ENCODE results near the gene TEAD4. TPM values are rescaled to one million over a fixed set of nuclear protein-coding genes. Genes with fewer than 3 reads are reported as not detected.

Gene TEAD4
- total RNA-seq, 1 donor from 2014 or later, result 1.6 TPM

GRCh38 chr12:2960390-2960956 lies 1.3 kb downstream of the TEAD4 start:
- ATAC-seq, result no peak

GRCh38 chr12:2960996-2961616 lies 1.9 kb downstream of the TEAD4 start:
- no peak for DNase-seq (ENCODE audit: low spot score)
- no peak for ATAC-seq

More at GRCh38 chr12:2960390-2960956, 1.3 kb downstream of the TEAD4 start:
- no peak for DNase-seq (ENCODE audit: low spot score)

- no peak for DNase-seq (ENCODE audit: low spot score)
- no peak for ATAC-seq
Observed at GRCh38 chr12:2961705-2962104, 2.5 kb downstream of the TEAD4 start.

- ATAC-seq, result peak; percentile 41
- DNase-seq (ENCODE audit: low spot score), result no peak
Observed at GRCh38 chr12:2963154-2963759, 4.1 kb downstream of the TEAD4 start.

GRCh38 chr12:2963760-2964292 lies 4.6 kb downstream of the TEAD4 start:
- DNase-seq (ENCODE audit: low spot score), result no peak
- peak; percentile 29 for ATAC-seq

- DNase-seq (ENCODE audit: low spot score), result no peak
- peak; percentile 23 for ATAC-seq
Observed at GRCh38 chr12:2967651-2968050, 8.5 kb downstream of the TEAD4 start.

GRCh38 chr12:2970744-2971143 lies 11.5 kb downstream of the TEAD4 start:
- ATAC-seq (no peak), DNase-seq (ENCODE audit: low spot score) (no peak)

GRCh38 chr12:2973566-2973965 lies 14.4 kb downstream of the TEAD4 start:
- ATAC-seq, result no peak
- no peak for DNase-seq (ENCODE audit: low spot score)

- no peak for DNase-seq (ENCODE audit: low spot score)
- ATAC-seq, result no peak
Observed at GRCh38 chr12:2974560-2974971, 15.4 kb downstream of the TEAD4 start.

GRCh38 chr12:2976581-2976996 lies 17.4 kb downstream of the TEAD4 start:
- no peak for DNase-seq (ENCODE audit: low spot score)
- no peak for ATAC-seq

GRCh38 chr12:2977776-2978175 lies 18.6 kb downstream of the TEAD4 start:
- ATAC-seq, result no peak

GRCh38 chr12:2979806-2980205 lies 20.6 kb downstream of the TEAD4 start:
- no peak for ATAC-seq
- no peak for DNase-seq (ENCODE audit: low spot score)

More at GRCh38 chr12:2977776-2978175, 18.6 kb downstream of the TEAD4 start:
- no peak for DNase-seq (ENCODE audit: low spot score)

- ATAC-seq (no peak), DNase-seq (ENCODE audit: low spot score) (no peak)
Observed at GRCh38 chr12:2980630-2981029, 21.4 kb downstream of the TEAD4 start.

GRCh38 chr12:2982361-2982760 lies 23.2 kb downstream of the TEAD4 start:
- no peak for DNase-seq (ENCODE audit: low spot score)
- ATAC-seq, result no peak

- ATAC-seq (no peak), DNase-seq (ENCODE audit: low spot score) (no peak)
Observed at GRCh38 chr12:2984249-2984648, 25.1 kb downstream of the TEAD4 start.

GRCh38 chr12:2984698-2985097 lies 25.5 kb downstream of the TEAD4 start:
- ATAC-seq (no peak), DNase-seq (ENCODE audit: low spot score) (no peak)

GRCh38 chr12:2986876-2987275 lies 27.7 kb downstream of the TEAD4 start:
- DNase-seq (ENCODE audit: low spot score) (no peak), ATAC-seq (no peak)

- no peak for DNase-seq (ENCODE audit: low spot score)
- ATAC-seq, result no peak
Observed at GRCh38 chr12:2988494-2988893, 29.3 kb downstream of the TEAD4 start.

- no peak for ATAC-seq
Observed at GRCh38 chr12:2992724-2993123, 33.5 kb downstream of the TEAD4 start.

GRCh38 chr12:2997989-2998670 lies 38.9 kb downstream of the TEAD4 start:
- no peak for DNase-seq (ENCODE audit: low spot score)

More at GRCh38 chr12:2992724-2993123, 33.5 kb downstream of the TEAD4 start:
- DNase-seq (ENCODE audit: low spot score), result no peak

GRCh38 chr12:2998789-2999264 lies 39.6 kb downstream of the TEAD4 start:
- DNase-seq (ENCODE audit: low spot score) (no peak), ATAC-seq (no peak)

More at GRCh38 chr12:2997989-2998670, 38.9 kb downstream of the TEAD4 start:
- no peak for ATAC-seq
